CD14-positive monocyte (primary cell): Measurements from ENCODE around the gene ZNF783. TPM values are rescaled to one million over a fixed set of nuclear protein-coding genes. Genes with fewer than 3 reads are reported as not detected.

Experiments used
- DNase-seq, 3 donors: peaks; one replicate each; pipeline ENCODE4 v3.0.0-alpha.2; 2011 to 2022
- H2AFZ ChIP-seq: 2 replicates; pipeline ENCODE4 v1.6.0; 2012; ENCODE audit warnings: mild to moderate bottlenecking, low read depth, low read length, inconsistent platforms; ENCODE audit not compliant: insufficient read depth, poor library complexity, severe bottlenecking
- H3K27ac ChIP-seq, 2 donors: 1 replicate in 1 of 2; 2 replicates in 1 of 2; pipeline ENCODE4 v1.5.1; 2012 to 2013; ENCODE audit warnings: low read length in 2 of 2, control low read depth in 1 of 2, inconsistent platforms in 1 of 2, low read depth in 1 of 2, mild to moderate bottlenecking in 1 of 2
- H3K27me3 ChIP-seq, 2 donors: one replicate each; pipeline versions ENCODE4 v1.6.0 to v1.6.1; 2011 to 2013; ENCODE audit warnings: low read length in 2 of 2; ENCODE audit not compliant: control insufficient read depth in 2 of 2, insufficient read depth in 2 of 2
- H3K36me3 ChIP-seq, 2 donors: replicated peaks in 1 of 2; 1 replicate in 1 of 2; 2 replicates in 1 of 2; pipeline versions ENCODE4 v1.5.1 to v1.6.1; 2012 to 2013; ENCODE audit warnings: low read length in 2 of 2, control low read depth in 1 of 2, inconsistent platforms in 1 of 2, mild to moderate bottlenecking in 1 of 2; ENCODE audit not compliant: insufficient read depth in 2 of 2, control insufficient read depth in 1 of 2
- H3K4me1 ChIP-seq, 2 donors: 1 replicate in 1 of 2; 2 replicates in 1 of 2; pipeline versions ENCODE4 v1.5.1 to v1.6.1; 2012 to 2013; ENCODE audit warnings: low read length in 2 of 2, control low read depth in 1 of 2, inconsistent platforms in 1 of 2, mild to moderate bottlenecking in 1 of 2, moderate library complexity in 1 of 2; ENCODE audit not compliant: insufficient read depth in 2 of 2, control insufficient read depth in 1 of 2
- H3K4me2 ChIP-seq: replicated peaks from 2 replicates; pipeline ENCODE3; 2012; ENCODE audit warnings: low read length, moderate library complexity, mild to moderate bottlenecking; ENCODE audit not compliant: poor library complexity, severe bottlenecking; ENCODE audit errors: extremely low read depth
- H3K4me3 ChIP-seq, 3 experiments: fragments of 200-600 bp in 1 of 3; sonication (generic) in 1 of 3; replicated peaks in 1 of 3; 1 replicate in 2 of 3; 2 replicates in 1 of 3; pipeline ENCODE4 v1.5.1; 2011 to 2013; ENCODE audit warnings: low read length in 3 of 3, mild to moderate bottlenecking in 3 of 3, control low read depth in 2 of 3, low read depth in 2 of 3, inconsistent platforms in 1 of 3, moderate library complexity in 1 of 3
- H3K79me2 ChIP-seq: 2 replicates; pipeline ENCODE4 v1.6.0; 2012; ENCODE audit warnings: mild to moderate bottlenecking, control low read depth, inconsistent platforms, low read length, moderate library complexity; ENCODE audit not compliant: insufficient read depth
- H3K9ac ChIP-seq: 2 replicates; pipeline ENCODE4 v1.6.0; 2017; ENCODE audit warnings: low read length, mild to moderate bottlenecking; ENCODE audit not compliant: insufficient read depth, poor library complexity, severe bottlenecking
- H3K9me3 ChIP-seq, 2 donors: replicated peaks in 1 of 2; 1 replicate in 1 of 2; 2 replicates in 1 of 2; pipeline versions ENCODE4 v1.5.1 to v1.6.1; 2012 to 2013; ENCODE audit warnings: low read length in 2 of 2, control low read depth in 1 of 2; ENCODE audit not compliant: control insufficient read depth in 1 of 2, insufficient read depth in 1 of 2
- H4K20me1 ChIP-seq: 2 replicates; pipeline ENCODE4 v1.6.0; 2012; ENCODE audit warnings: mild to moderate bottlenecking, low read length, control low read depth, moderate library complexity; ENCODE audit not compliant: insufficient read depth
- H3K27ac Mint-ChIP-seq, 7 donors: one replicate each; pipeline ENCODE4 v1.8.0; 2020; ENCODE audit warnings: mild to moderate bottlenecking in 7 of 7, mixed read lengths in 7 of 7, moderate library complexity in 6 of 7, inconsistent platforms in 2 of 7
- H3K27me3 Mint-ChIP-seq, 3 donors: one replicate each; pipeline ENCODE4 v1.8.0; 2021 to 2022; ENCODE audit warnings: low read depth in 3 of 3, mild to moderate bottlenecking in 3 of 3, mixed read lengths in 3 of 3, moderate library complexity in 3 of 3, inconsistent platforms in 1 of 3
- H3K36me3 Mint-ChIP-seq, 2 donors: one replicate each; pipeline ENCODE4 v1.8.0; 2020; ENCODE audit warnings: mixed read lengths in 2 of 2, inconsistent platforms in 1 of 2, mild to moderate bottlenecking in 1 of 2
- H3K4me1 Mint-ChIP-seq: one replicate; pipeline ENCODE4 v1.8.0; 2020; ENCODE audit warnings: mild to moderate bottlenecking, mixed read lengths
- H3K4me3 Mint-ChIP-seq, 2 donors: one replicate each; pipeline ENCODE4 v1.8.0; 2020; ENCODE audit warnings: mild to moderate bottlenecking in 2 of 2, mixed read lengths in 2 of 2, moderate library complexity in 1 of 2
- H3K9me3 Mint-ChIP-seq, 7 donors: one replicate each; pipeline ENCODE4 v1.8.0; 2020 to 2022; ENCODE audit warnings: mixed read lengths in 7 of 7, mild to moderate bottlenecking in 6 of 7, moderate library complexity in 6 of 7, inconsistent platforms in 2 of 7
- WGBS: methylation state at CpG from one replicate; pipeline ENCODE4 v1.1.5; 2013; ENCODE audit warnings: missing lambda C conversion rate; ENCODE audit not compliant: insufficient coverage; 5-methylcytosine and 5-hydroxymethylcytosine counted together
- intact Hi-C, 2 donors: fragments of 100-400 bp; cut with micrococcal nuclease; formaldehyde crosslinking; loops; one replicate each; pipeline versions ENCODE4 v1.15.0 to v1.15.1; 2023
- polyA plus RNA-seq, 3 donors: library from polyadenylated mRNA; depleted of rRNA in 1 of 3; unstranded in 2 of 3; stranded (reverse) in 1 of 3; fragments of 300-500 nt in 2 of 3; fragments of >200 nt in 1 of 3; fragmentation: Illumina TruSeq in 2 of 3; gene quantifications; 1 replicate in 2 of 3; 2 replicates in 1 of 3; pipeline ENCODE4 v1.2.3, GENCODE V29; 2012 to 2021
- TF ChIP-seq, protein P1 (sequence below): fragments of 200-600 bp; IDR thresholded peaks from one replicate; pipeline ENCODE4 v1.8.0; 2022; ENCODE audit warnings: antibody characterized with exemption, mild to moderate bottlenecking

Gene ZNF783
- polyA plus RNA-seq, 3 donors, result 1.2 to 16.7 (median 1.5) TPM

GRCh38 chr7:149241696-149242095, 20.3 kb upstream of the ZNF783 start:
- H3K79me2 ChIP-seq, result peaks cover 49% of the 10 kb centered on the region
- H3K4me1 Mint-ChIP-seq, result peaks cover 36% of the 10 kb centered on the region

GRCh38 chr7:149245244-149245643, 16.8 kb upstream of the ZNF783 start:
- intact Hi-C loops, result no loop called here
- Histone ChIP-seq H3K79me2 (peaks cover 59% of the 10 kb centered on the region), H3K4me3 (no peak overlapping the region), H3K9ac (no peak overlapping the region), H3K36me3 (peaks cover 3 to 8% of the 10 kb centered on the region in 2 donors), H3K4me2 (no peak overlapping the region), H4K20me1 (peaks cover 47% of the 10 kb centered on the region), H3K27me3 (no peaks in the 10 kb centered on the region), H3K27ac (no peak overlapping the region), H3K9me3 (peaks cover 5 to 6% of the 10 kb centered on the region in 2 donors), H3K4me1 (peaks cover 6 to 7% of the 10 kb centered on the region in 2 donors), H2AFZ (no peak overlapping the region)
- Mint-ChIP-seq H3K27me3 (no peaks in the 10 kb centered on the region), H3K4me3 (no peak overlapping the region), H3K4me1 (peaks cover 22% of the 10 kb centered on the region), H3K27ac (peak overlapping the region in 2 of 7 donors; percentile 3 to 10), H3K36me3 (peaks cover 10 to 29% of the 10 kb centered on the region in 2 donors), H3K9me3 (peaks cover 3 to 10% (median 8%) of the 10 kb centered on the region in 7 donors)
- WGBS, result no CpG with 5 or more reads among the region's 5 CpGs
- DNase-seq, result no peak
- TF ChIP-seq, protein P1, sequence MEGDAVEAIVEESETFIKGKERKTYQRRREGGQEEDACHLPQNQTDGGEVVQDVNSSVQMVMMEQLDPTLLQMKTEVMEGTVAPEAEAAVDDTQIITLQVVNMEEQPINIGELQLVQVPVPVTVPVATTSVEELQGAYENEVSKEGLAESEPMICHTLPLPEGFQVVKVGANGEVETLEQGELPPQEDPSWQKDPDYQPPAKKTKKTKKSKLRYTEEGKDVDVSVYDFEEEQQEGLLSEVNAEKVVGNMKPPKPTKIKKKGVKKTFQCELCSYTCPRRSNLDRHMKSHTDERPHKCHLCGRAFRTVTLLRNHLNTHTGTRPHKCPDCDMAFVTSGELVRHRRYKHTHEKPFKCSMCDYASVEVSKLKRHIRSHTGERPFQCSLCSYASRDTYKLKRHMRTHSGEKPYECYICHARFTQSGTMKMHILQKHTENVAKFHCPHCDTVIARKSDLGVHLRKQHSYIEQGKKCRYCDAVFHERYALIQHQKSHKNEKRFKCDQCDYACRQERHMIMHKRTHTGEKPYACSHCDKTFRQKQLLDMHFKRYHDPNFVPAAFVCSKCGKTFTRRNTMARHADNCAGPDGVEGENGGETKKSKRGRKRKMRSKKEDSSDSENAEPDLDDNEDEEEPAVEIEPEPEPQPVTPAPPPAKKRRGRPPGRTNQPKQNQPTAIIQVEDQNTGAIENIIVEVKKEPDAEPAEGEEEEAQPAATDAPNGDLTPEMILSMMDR, result no peak

More at GRCh38 chr7:149241696-149242095, 20.3 kb upstream of the ZNF783 start:
- Histone ChIP-seq H3K9ac (no peak overlapping the region), H3K4me3 (no peak overlapping the region), H3K4me1 (peaks cover 17 to 20% of the 10 kb centered on the region in 2 donors), H3K27ac (no peak overlapping the region), H3K4me2 (no peak overlapping the region), H3K9me3 (peaks cover 5 to 6% of the 10 kb centered on the region in 2 donors), H4K20me1 (peaks cover 30% of the 10 kb centered on the region), H3K36me3 (no peaks in the 10 kb centered on the region), H2AFZ (no peak overlapping the region), H3K27me3 (no peaks in the 10 kb centered on the region)
- H3K36me3 Mint-ChIP-seq, result peaks cover 0 to 20% of the 10 kb centered on the region in 2 donors
- no peak overlapping the region for H3K4me3 Mint-ChIP-seq
- WGBS, result 100% methylated on average over 2 of the region's 5 CpGs
- intact Hi-C loops, result no loop called here
- no peak overlapping the region for H3K27ac Mint-ChIP-seq
- DNase-seq, result no peak
- H3K9me3 Mint-ChIP-seq, result peaks cover 3 to 11% (median 8%) of the 10 kb centered on the region in 7 donors
- TF ChIP-seq, protein P1, result no peak
- H3K27me3 Mint-ChIP-seq, result peaks cover 2% of the 10 kb centered on the region in 3 donors
